ENCODE results near the gene HYI.
"Not testable (repeated sequence)": the region's sequence is repeated elsewhere in the genome, so short reads cannot be mapped to it uniquely, and the experiment has no call there.

Gene HYI

GRCh38 chr1:43423672-43424550 is 29.8 kb downstream of the HYI start:
- Histone ChIP-seq H3K27me3 (ENCODE audit: control insufficient read depth, insufficient read depth, low read length) (no peaks in the 10 kb centered on the region), H3K9me3 (ENCODE audit: control insufficient read depth, insufficient read depth, low read depth, low read length) (no peaks in the 10 kb centered on the region), H3K4me1 (ENCODE audit: control insufficient read depth, insufficient read depth, low read length) (peaks cover 10% of the 10 kb centered on the region), H3K36me3 (ENCODE audit: control insufficient read depth, insufficient read depth, low read length) (peaks cover 88% of the 10 kb centered on the region), H3K27ac (ENCODE audit: low read depth, low read length) (no peak overlapping the region), H3K9ac (ENCODE audit: low read length) (no peak overlapping the region), H3K4me3 (ENCODE audit: low read depth, low read length) (no peak overlapping the region)

- Histone ChIP-seq H3K4me1 (ENCODE audit: control insufficient read depth, insufficient read depth, low read length) (peaks cover 10% of the 10 kb centered on the region), H3K9me3 (ENCODE audit: control insufficient read depth, insufficient read depth, low read depth, low read length) (no peaks in the 10 kb centered on the region), H3K27ac (ENCODE audit: low read depth, low read length) (no peak overlapping the region), H3K36me3 (ENCODE audit: control insufficient read depth, insufficient read depth, low read length) (peaks cover 88% of the 10 kb centered on the region), H3K27me3 (ENCODE audit: control insufficient read depth, insufficient read depth, low read length) (no peaks in the 10 kb centered on the region), H3K9ac (ENCODE audit: low read length) (no peak overlapping the region), H3K4me3 (ENCODE audit: low read depth, low read length) (no peak overlapping the region)
These were observed 30.6 kb downstream of the HYI start for GRCh38 chr1:43422995-43423671.

GRCh38 chr1:43421976-43422750 is 31.6 kb downstream of the HYI start:
- H3K4me3 ChIP-seq (ENCODE audit: low read depth, low read length), result no peak overlapping the region
- H3K36me3 ChIP-seq (ENCODE audit: control insufficient read depth, insufficient read depth, low read length), result peaks cover 84% of the 10 kb centered on the region
- no peak overlapping the region for H3K9ac ChIP-seq (ENCODE audit: low read length)
- peaks cover 14% of the 10 kb centered on the region for H3K4me1 ChIP-seq (ENCODE audit: control insufficient read depth, insufficient read depth, low read length)
- no peak overlapping the region for H3K27ac ChIP-seq (ENCODE audit: low read depth, low read length)
- no peaks in the 10 kb centered on the region for H3K27me3 ChIP-seq (ENCODE audit: control insufficient read depth, insufficient read depth, low read length)
- no peaks in the 10 kb centered on the region for H3K9me3 ChIP-seq (ENCODE audit: control insufficient read depth, insufficient read depth, low read depth, low read length)

GRCh38 chr1:43421396-43421795 is 32.3 kb downstream of the HYI start:
- Histone ChIP-seq H3K27me3 (ENCODE audit: control insufficient read depth, insufficient read depth, low read length) (no peaks in the 10 kb centered on the region), H3K4me3 (ENCODE audit: low read depth, low read length) (no peak overlapping the region), H3K36me3 (ENCODE audit: control insufficient read depth, insufficient read depth, low read length) (peaks cover 84% of the 10 kb centered on the region), H3K4me1 (ENCODE audit: control insufficient read depth, insufficient read depth, low read length) (peaks cover 15% of the 10 kb centered on the region), H3K9ac (ENCODE audit: low read length) (no peak overlapping the region), H3K9me3 (ENCODE audit: control insufficient read depth, insufficient read depth, low read depth, low read length) (no peaks in the 10 kb centered on the region), H3K27ac (ENCODE audit: low read depth, low read length) (no peak overlapping the region)

- Histone ChIP-seq H3K36me3 (ENCODE audit: control insufficient read depth, insufficient read depth, low read length) (peaks cover 84% of the 10 kb centered on the region), H3K27me3 (ENCODE audit: control insufficient read depth, insufficient read depth, low read length) (no peaks in the 10 kb centered on the region)
These were observed 32.9 kb downstream of the HYI start for GRCh38 chr1:43420874-43421273.

GRCh38 chr1:43419627-43420425 is 33.9 kb downstream of the HYI start:
- H3K4me3 ChIP-seq (ENCODE audit: low read depth, low read length), result no peak overlapping the region
- no peaks in the 10 kb centered on the region for H3K9me3 ChIP-seq (ENCODE audit: control insufficient read depth, insufficient read depth, low read depth, low read length)
- H3K9ac ChIP-seq (ENCODE audit: low read length), result no peak overlapping the region
- H3K4me1 ChIP-seq (ENCODE audit: control insufficient read depth, insufficient read depth, low read length), result peaks cover 15% of the 10 kb centered on the region
- H3K36me3 ChIP-seq (ENCODE audit: control insufficient read depth, insufficient read depth, low read length), result peaks cover 83% of the 10 kb centered on the region
- no peak overlapping the region for H3K27ac ChIP-seq (ENCODE audit: low read depth, low read length)
- H3K27me3 ChIP-seq (ENCODE audit: control insufficient read depth, insufficient read depth, low read length), result no peaks in the 10 kb centered on the region

More at GRCh38 chr1:43420874-43421273, 32.9 kb downstream of the HYI start:
- Histone ChIP-seq H3K4me1 (ENCODE audit: control insufficient read depth, insufficient read depth, low read length) (peaks cover 15% of the 10 kb centered on the region), H3K9ac (ENCODE audit: low read length) (no peak overlapping the region), H3K9me3 (ENCODE audit: control insufficient read depth, insufficient read depth, low read depth, low read length) (no peaks in the 10 kb centered on the region), H3K27ac (ENCODE audit: low read depth, low read length) (no peak overlapping the region), H3K4me3 (ENCODE audit: low read depth, low read length) (no peak overlapping the region)

- H3K27me3 ChIP-seq (ENCODE audit: control insufficient read depth, insufficient read depth, low read length), result no peaks in the 10 kb centered on the region
- peaks cover 73% of the 10 kb centered on the region for H3K36me3 ChIP-seq (ENCODE audit: control insufficient read depth, insufficient read depth, low read length)
- no peak overlapping the region for H3K4me3 ChIP-seq (ENCODE audit: low read depth, low read length)
- H3K27ac ChIP-seq (ENCODE audit: low read depth, low read length), result no peak overlapping the region
- H3K4me1 ChIP-seq (ENCODE audit: control insufficient read depth, insufficient read depth, low read length), result peaks cover 15% of the 10 kb centered on the region
- H3K9ac ChIP-seq (ENCODE audit: low read length), result no peak overlapping the region
- H3K9me3 ChIP-seq (ENCODE audit: control insufficient read depth, insufficient read depth, low read depth, low read length), result no peaks in the 10 kb centered on the region
These were observed 34.9 kb downstream of the HYI start for GRCh38 chr1:43418858-43419257.

- Histone ChIP-seq H3K4me3 (ENCODE audit: low read depth, low read length) (no peak overlapping the region), H3K4me1 (ENCODE audit: control insufficient read depth, insufficient read depth, low read length) (0 out of 2 replicates have a peak, but pooled peaks cover 5% of the 10 kb centered on the region), H3K27ac (ENCODE audit: low read depth, low read length) (no peak overlapping the region), H3K9ac (ENCODE audit: low read length) (no peak overlapping the region), H3K27me3 (ENCODE audit: control insufficient read depth, insufficient read depth, low read length) (no peaks in the 10 kb centered on the region), H3K9me3 (ENCODE audit: control insufficient read depth, insufficient read depth, low read depth, low read length) (no peaks in the 10 kb centered on the region), H3K36me3 (ENCODE audit: control insufficient read depth, insufficient read depth, low read length) (peaks cover 54% of the 10 kb centered on the region)
These were observed 37.8 kb downstream of the HYI start for GRCh38 chr1:43415901-43416300.

GRCh38 chr1:43414634-43415223 is 39.0 kb downstream of the HYI start:
- Histone ChIP-seq H3K27ac (ENCODE audit: low read depth, low read length) (no peak overlapping the region), H3K4me1 (ENCODE audit: control insufficient read depth, insufficient read depth, low read length) (0 out of 2 replicates have a peak, but pooled peaks cover 5% of the 10 kb centered on the region), H3K9me3 (ENCODE audit: control insufficient read depth, insufficient read depth, low read depth, low read length) (no peaks in the 10 kb centered on the region), H3K27me3 (ENCODE audit: control insufficient read depth, insufficient read depth, low read length) (no peaks in the 10 kb centered on the region), H3K36me3 (ENCODE audit: control insufficient read depth, insufficient read depth, low read length) (peaks cover 42% of the 10 kb centered on the region), H3K4me3 (ENCODE audit: low read depth, low read length) (no peak overlapping the region), H3K9ac (ENCODE audit: low read length) (no peak overlapping the region)

GRCh38 chr1:43413426-43413825 is 40.3 kb downstream of the HYI start:
- H3K9ac ChIP-seq (ENCODE audit: low read length); H3K27me3 ChIP-seq (ENCODE audit: control insufficient read depth, insufficient read depth, low read length); H3K27ac ChIP-seq (ENCODE audit: low read depth, low read length); H3K9me3 ChIP-seq (ENCODE audit: control insufficient read depth, insufficient read depth, low read depth, low read length); H3K4me1 ChIP-seq (ENCODE audit: control insufficient read depth, insufficient read depth, low read length); H3K4me3 ChIP-seq (ENCODE audit: low read depth, low read length): not testable (repeated sequence)
- H3K36me3 ChIP-seq (ENCODE audit: control insufficient read depth, insufficient read depth, low read length), result peaks cover 30% of the 10 kb centered on the region
